ENCODE data around the gene CKMT2.

The CKMT2 gene

GRCh38 chr5:81241961-81242648, 9.0 kb downstream of the CKMT2 start:
- H3K4me3 ChIP-seq (ENCODE audit: low read length): no peak overlapping the region
- H3K27me3 ChIP-seq (ENCODE audit: control insufficient read depth, insufficient read depth, low read length): no peaks in the 10 kb centered on the region
- no peaks in the 10 kb centered on the region for H3K4me1 ChIP-seq (ENCODE audit: control insufficient read depth, insufficient read depth, low read length)
- H3K27ac ChIP-seq (ENCODE audit: low read depth, low read length): no peak overlapping the region
- no peak overlapping the region for H3K9ac ChIP-seq (ENCODE audit: low read length)
- no peaks in the 10 kb centered on the region for H3K36me3 ChIP-seq (ENCODE audit: control insufficient read depth, insufficient read depth, low read length)

DNA sequence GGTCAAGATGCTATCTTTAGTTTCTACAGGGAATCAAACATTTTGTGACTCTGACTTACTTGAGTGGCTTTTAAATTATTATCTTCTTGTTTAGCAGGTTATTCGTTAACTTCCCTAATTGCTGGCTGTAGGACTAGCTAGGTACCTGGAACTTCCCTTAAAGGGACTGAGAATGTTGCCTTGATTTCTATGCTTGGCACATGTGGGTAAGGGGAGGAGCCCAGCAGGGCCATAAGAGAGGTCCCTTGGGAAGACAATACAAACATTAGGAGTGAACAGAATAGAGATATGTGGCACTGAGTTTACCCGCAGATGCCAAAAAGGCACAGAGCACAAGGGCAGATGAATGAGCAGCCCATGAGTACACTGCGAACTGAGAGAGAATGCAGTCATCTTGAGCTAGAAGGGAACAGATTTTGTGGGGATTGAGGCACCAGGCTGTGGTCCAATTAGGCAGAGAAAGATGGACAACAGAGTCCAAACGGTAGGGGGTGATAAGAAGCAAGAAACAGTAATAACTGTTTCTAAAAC, 9.8 kb downstream of the CKMT2 start:
- Histone ChIP-seq H3K27ac (ENCODE audit: low read depth, low read length) (no peak overlapping the region), H3K4me3 (ENCODE audit: low read length) (no peak overlapping the region), H3K27me3 (ENCODE audit: control insufficient read depth, insufficient read depth, low read length) (no peaks in the 10 kb centered on the region), H3K4me1 (ENCODE audit: control insufficient read depth, insufficient read depth, low read length) (no peaks in the 10 kb centered on the region), H3K36me3 (ENCODE audit: control insufficient read depth, insufficient read depth, low read length) (no peaks in the 10 kb centered on the region), H3K9ac (ENCODE audit: low read length) (no peak overlapping the region)

DNA sequence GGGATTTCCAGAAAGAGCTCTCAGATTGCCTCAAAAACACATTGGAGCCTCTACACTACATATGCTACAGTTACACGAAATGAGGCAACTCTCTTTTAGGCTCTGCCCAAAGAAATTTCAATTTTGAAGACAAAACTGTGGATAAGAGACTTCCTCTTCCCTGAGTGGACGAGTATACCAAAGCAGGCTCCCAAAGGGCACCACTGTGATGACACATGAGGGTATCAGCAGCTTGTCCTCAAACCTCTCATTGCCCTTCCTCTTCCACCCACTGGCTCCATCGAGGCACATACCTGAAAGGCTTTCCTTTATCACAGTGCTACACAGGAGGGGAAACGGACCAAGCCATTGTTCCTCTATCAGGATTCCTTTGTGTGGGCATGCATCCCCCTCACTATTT, 11.3 kb downstream of the CKMT2 start:
- no peaks in the 10 kb centered on the region for H3K27me3 ChIP-seq (ENCODE audit: control insufficient read depth, insufficient read depth, low read length)
- no peak overlapping the region for H3K27ac ChIP-seq (ENCODE audit: low read depth, low read length)
- no peak overlapping the region for H3K9ac ChIP-seq (ENCODE audit: low read length)
- no peaks in the 10 kb centered on the region for H3K36me3 ChIP-seq (ENCODE audit: control insufficient read depth, insufficient read depth, low read length)
- H3K4me1 ChIP-seq (ENCODE audit: control insufficient read depth, insufficient read depth, low read length): no peaks in the 10 kb centered on the region
- no peak overlapping the region for H3K4me3 ChIP-seq (ENCODE audit: low read length)

DNA sequence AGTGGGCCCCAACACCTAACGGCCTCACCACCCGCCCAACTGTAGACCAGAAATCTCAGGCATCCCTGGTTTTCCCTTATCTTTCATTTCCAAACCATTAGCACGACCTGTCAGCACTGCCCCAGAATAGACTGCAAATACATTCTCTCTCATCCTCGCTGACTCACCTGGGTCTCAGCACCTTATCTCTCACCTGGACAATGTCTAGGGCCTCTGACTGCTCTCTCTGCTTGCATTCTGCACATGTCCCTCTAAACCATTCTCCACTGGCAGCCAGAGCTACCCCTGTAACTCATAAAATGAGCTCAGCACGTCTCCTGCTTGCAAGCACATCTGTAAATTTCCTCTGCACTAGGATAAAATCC, 12.7 kb downstream of the CKMT2 start:
- H3K4me1 ChIP-seq (ENCODE audit: control insufficient read depth, insufficient read depth, low read length): no peaks in the 10 kb centered on the region
- H3K4me3 ChIP-seq (ENCODE audit: low read length): no peak overlapping the region
- no peaks in the 10 kb centered on the region for H3K36me3 ChIP-seq (ENCODE audit: control insufficient read depth, insufficient read depth, low read length)
- H3K9ac ChIP-seq (ENCODE audit: low read length): no peak overlapping the region
- H3K27me3 ChIP-seq (ENCODE audit: control insufficient read depth, insufficient read depth, low read length): no peaks in the 10 kb centered on the region
- no peak overlapping the region for H3K27ac ChIP-seq (ENCODE audit: low read depth, low read length)

DNA sequence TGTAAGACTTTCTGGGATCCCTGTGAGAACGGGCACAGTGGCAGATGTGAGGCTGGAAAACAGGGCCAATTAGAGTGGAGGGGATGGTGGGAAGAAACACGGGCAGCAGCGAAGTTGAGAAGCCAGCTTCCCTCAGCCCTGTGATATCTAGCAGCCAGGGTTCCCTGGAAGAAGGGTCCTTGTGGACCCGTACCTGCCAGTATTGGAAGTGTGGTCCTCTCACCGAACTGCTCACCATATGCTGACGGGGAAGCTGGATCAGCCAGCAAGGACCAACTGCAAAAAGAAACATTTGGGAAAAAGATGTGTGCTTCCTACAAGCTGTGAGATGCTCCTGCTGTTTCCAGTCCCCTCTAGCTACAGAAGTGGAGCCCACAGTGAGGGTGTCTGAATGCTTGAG, 13.6 kb downstream of the CKMT2 start:
- Histone ChIP-seq H3K36me3 (ENCODE audit: control insufficient read depth, insufficient read depth, low read length) (no peaks in the 10 kb centered on the region), H3K9ac (ENCODE audit: low read length) (no peak overlapping the region), H3K27me3 (ENCODE audit: control insufficient read depth, insufficient read depth, low read length) (no peaks in the 10 kb centered on the region), H3K4me3 (ENCODE audit: low read length) (no peak overlapping the region), H3K4me1 (ENCODE audit: control insufficient read depth, insufficient read depth, low read length) (no peaks in the 10 kb centered on the region), H3K27ac (ENCODE audit: low read depth, low read length) (no peak overlapping the region)

DNA sequence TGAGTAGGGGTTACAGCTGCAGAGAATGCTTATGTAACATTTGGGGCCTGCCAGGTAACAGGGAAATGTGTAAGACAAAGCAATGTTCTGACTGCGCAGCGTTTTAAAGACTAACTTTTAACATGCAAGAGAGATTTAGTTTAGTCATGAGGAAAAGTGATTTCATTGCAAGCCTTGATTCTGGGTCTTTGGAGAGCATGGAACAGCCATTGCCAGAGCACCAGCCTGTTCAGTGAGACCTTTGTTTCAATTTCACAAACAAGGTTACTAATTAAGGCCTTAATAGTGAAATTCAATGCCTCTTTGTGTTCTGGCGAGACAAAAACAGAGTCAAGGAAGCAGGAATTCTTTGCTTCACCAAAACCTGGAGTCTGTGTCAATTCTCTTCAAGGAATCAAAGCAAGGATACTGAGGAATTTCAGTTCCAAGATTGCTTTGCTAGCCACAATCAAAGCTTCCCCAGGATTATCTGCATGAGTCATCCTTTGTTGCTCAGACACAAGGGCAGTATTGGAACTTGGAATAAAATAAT, 14.4 kb downstream of the CKMT2 start:
- no peak overlapping the region for H3K9ac ChIP-seq (ENCODE audit: low read length)
- H3K36me3 ChIP-seq (ENCODE audit: control insufficient read depth, insufficient read depth, low read length): no peaks in the 10 kb centered on the region
- no peaks in the 10 kb centered on the region for H3K4me1 ChIP-seq (ENCODE audit: control insufficient read depth, insufficient read depth, low read length)
- no peak overlapping the region for H3K4me3 ChIP-seq (ENCODE audit: low read length)
- no peaks in the 10 kb centered on the region for H3K27me3 ChIP-seq (ENCODE audit: control insufficient read depth, insufficient read depth, low read length)
- no peak overlapping the region for H3K27ac ChIP-seq (ENCODE audit: low read depth, low read length)

GRCh38 chr5:81249240-81249639, 16.1 kb downstream of the CKMT2 start:
- Histone ChIP-seq H3K27me3 (ENCODE audit: control insufficient read depth, insufficient read depth, low read length) (no peaks in the 10 kb centered on the region), H3K4me1 (ENCODE audit: control insufficient read depth, insufficient read depth, low read length) (no peaks in the 10 kb centered on the region), H3K9ac (ENCODE audit: low read length) (no peak overlapping the region), H3K4me3 (ENCODE audit: low read length) (no peak overlapping the region), H3K27ac (ENCODE audit: low read depth, low read length) (no peak overlapping the region), H3K36me3 (ENCODE audit: control insufficient read depth, insufficient read depth, low read length) (no peaks in the 10 kb centered on the region)

DNA sequence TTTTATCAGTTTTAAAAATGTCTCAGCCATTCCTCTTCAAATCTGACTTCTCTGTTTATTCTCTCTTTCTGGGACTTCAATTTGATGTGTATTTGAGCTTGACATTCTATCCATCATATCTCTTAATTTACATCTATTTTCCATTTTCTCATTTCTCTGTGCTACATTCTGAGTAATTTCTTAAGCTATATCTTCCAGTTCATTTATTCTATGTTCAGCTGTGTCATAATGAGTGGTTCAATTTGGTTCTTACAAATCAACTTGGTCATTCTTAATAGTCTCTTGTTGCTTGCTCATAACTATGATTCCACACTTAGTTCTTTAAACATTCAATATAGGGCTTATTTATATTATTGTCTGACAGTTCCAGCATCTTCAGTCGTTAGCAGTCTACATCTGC, 16.9 kb downstream of the CKMT2 start:
- H3K9ac ChIP-seq (ENCODE audit: low read length): no peak overlapping the region
- H3K4me1 ChIP-seq (ENCODE audit: control insufficient read depth, insufficient read depth, low read length): no peaks in the 10 kb centered on the region
- H3K36me3 ChIP-seq (ENCODE audit: control insufficient read depth, insufficient read depth, low read length): no peaks in the 10 kb centered on the region
- H3K27me3 ChIP-seq (ENCODE audit: control insufficient read depth, insufficient read depth, low read length): no peaks in the 10 kb centered on the region
- no peak overlapping the region for H3K4me3 ChIP-seq (ENCODE audit: low read length)
- no peak overlapping the region for H3K27ac ChIP-seq (ENCODE audit: low read depth, low read length)

GRCh38 chr5:81251922-81252321, 18.8 kb downstream of the CKMT2 start:
- Histone ChIP-seq H3K27me3 (ENCODE audit: control insufficient read depth, insufficient read depth, low read length) (no peaks in the 10 kb centered on the region), H3K4me3 (ENCODE audit: low read length) (no peak overlapping the region), H3K4me1 (ENCODE audit: control insufficient read depth, insufficient read depth, low read length) (no peaks in the 10 kb centered on the region), H3K27ac (ENCODE audit: low read depth, low read length) (no peak overlapping the region), H3K36me3 (ENCODE audit: control insufficient read depth, insufficient read depth, low read length) (no peaks in the 10 kb centered on the region), H3K9ac (ENCODE audit: low read length) (no peak overlapping the region)

- no peak overlapping the region for H3K4me3 ChIP-seq (ENCODE audit: low read length)
- no peaks in the 10 kb centered on the region for H3K27me3 ChIP-seq (ENCODE audit: control insufficient read depth, insufficient read depth, low read length)
- H3K27ac ChIP-seq (ENCODE audit: low read depth, low read length): no peak overlapping the region
- no peak overlapping the region for H3K9ac ChIP-seq (ENCODE audit: low read length)
- no peaks in the 10 kb centered on the region for H3K36me3 ChIP-seq (ENCODE audit: control insufficient read depth, insufficient read depth, low read length)
- H3K4me1 ChIP-seq (ENCODE audit: control insufficient read depth, insufficient read depth, low read length): no peaks in the 10 kb centered on the region
Measured at GRCh38 chr5:81252904-81253303, 19.8 kb downstream of the CKMT2 start.

GRCh38 chr5:81253875-81254274, 20.8 kb downstream of the CKMT2 start:
- Histone ChIP-seq H3K4me3 (ENCODE audit: low read length) (no peak overlapping the region), H3K4me1 (ENCODE audit: control insufficient read depth, insufficient read depth, low read length) (no peaks in the 10 kb centered on the region), H3K27me3 (ENCODE audit: control insufficient read depth, insufficient read depth, low read length) (no peaks in the 10 kb centered on the region), H3K27ac (ENCODE audit: low read depth, low read length) (no peak overlapping the region), H3K36me3 (ENCODE audit: control insufficient read depth, insufficient read depth, low read length) (no peaks in the 10 kb centered on the region), H3K9ac (ENCODE audit: low read length) (no peak overlapping the region)

- no peak overlapping the region for H3K27ac ChIP-seq (ENCODE audit: low read depth, low read length)
- no peak overlapping the region for H3K4me3 ChIP-seq (ENCODE audit: low read length)
- H3K27me3 ChIP-seq (ENCODE audit: control insufficient read depth, insufficient read depth, low read length): no peaks in the 10 kb centered on the region
- no peaks in the 10 kb centered on the region for H3K36me3 ChIP-seq (ENCODE audit: control insufficient read depth, insufficient read depth, low read length)
- H3K9ac ChIP-seq (ENCODE audit: low read length): no peak overlapping the region
- H3K4me1 ChIP-seq (ENCODE audit: control insufficient read depth, insufficient read depth, low read length): no peaks in the 10 kb centered on the region
Measured at GRCh38 chr5:81254886-81255559, 21.9 kb downstream of the CKMT2 start.

GRCh38 chr5:81256766-81257165, 23.6 kb downstream of the CKMT2 start:
- Histone ChIP-seq H3K4me3 (ENCODE audit: low read length) (no peak overlapping the region), H3K4me1 (ENCODE audit: control insufficient read depth, insufficient read depth, low read length) (no peaks in the 10 kb centered on the region), H3K27ac (ENCODE audit: low read depth, low read length) (no peak overlapping the region), H3K27me3 (ENCODE audit: control insufficient read depth, insufficient read depth, low read length) (no peaks in the 10 kb centered on the region), H3K9ac (ENCODE audit: low read length) (no peak overlapping the region), H3K36me3 (ENCODE audit: control insufficient read depth, insufficient read depth, low read length) (no peaks in the 10 kb centered on the region)

All from rectal smooth muscle tissue (tissue), 1 donor.